Brain microvascular endothelial cell (primary cell): ENCODE data around the gene SSBP2.
"Not testable (repeated sequence)": the region's sequence is repeated elsewhere in the genome, so short reads cannot be mapped to it uniquely, and the experiment has no call there.

Experiments used
- DNase-seq: peaks from one replicate; pipeline ENCODE4 v3.0.0-alpha.2; 2020
- H3K27ac ChIP-seq: fragments of 250-450 bp; sonication (Bioruptor Pico); 2 replicates; pipeline ENCODE4 v1.5.1; 2020; ENCODE audit warnings: mild to moderate bottlenecking, moderate library complexity
- H3K27me3 ChIP-seq: fragments of 250-450 bp; sonication (Bioruptor Pico); replicated peaks from 2 replicates; pipeline ENCODE4 v1.5.1; 2020; ENCODE audit warnings: mild to moderate bottlenecking
- H3K36me3 ChIP-seq: fragments of 250-450 bp; sonication (Bioruptor Pico); replicated peaks from 2 replicates; pipeline ENCODE4 v1.5.1; 2020; ENCODE audit warnings: mild to moderate bottlenecking
- H3K4me3 ChIP-seq: 2 replicates; pipeline ENCODE4 v1.5.1; 2011; ENCODE audit warnings: low read depth, mild to moderate bottlenecking, control low read depth, low read length, moderate library complexity
- CTCF ChIP-seq: IDR thresholded peaks from 2 replicates; pipeline ENCODE4 v1.5.1; 2011; ENCODE audit warnings: low read depth, mild to moderate bottlenecking, moderate library complexity, low read length, control low read depth, inconsistent platforms; ENCODE audit errors: missing control alignments
- in situ Hi-C: cut with HindIII; loops from 2 replicates; pipeline ENCODE4 v1.10.0; 2017; ENCODE audit warnings: low sequenced_read_pairs, low pct_ligation_motif_present

SSBP2 gene

GRCh38 chr5:81717860-81718259 lies 33.0 kb downstream of the SSBP2 start:
- no peak overlapping the region for H3K4me3 ChIP-seq
- DNase-seq = peak; percentile 24
- no peaks in the 10 kb centered on the region for H3K27me3 ChIP-seq
- H3K27ac ChIP-seq = no peak overlapping the region
- no peak for TF ChIP-seq CTCF
- in situ Hi-C loops = no loop called here
- H3K36me3 ChIP-seq = no peaks in the 10 kb centered on the region

- Histone ChIP-seq H3K4me3 (no peak overlapping the region), H3K36me3 (no peaks in the 10 kb centered on the region), H3K27ac (no peak overlapping the region), H3K27me3 (no peaks in the 10 kb centered on the region)
- DNase-seq = no peak
- in situ Hi-C loops = no loop called here
- no peak for TF ChIP-seq CTCF
These were observed 33.7 kb downstream of the SSBP2 start for GRCh38 chr5:81717226-81717625.

GRCh38 chr5:81714076-81714475 lies 36.8 kb downstream of the SSBP2 start:
- H3K4me3 ChIP-seq, DNase-seq, in situ Hi-C loops, H3K27me3 ChIP-seq, H3K27ac ChIP-seq, H3K36me3 ChIP-seq: not testable (repeated sequence)

GRCh38 chr5:81708889-81709288 lies 42.0 kb downstream of the SSBP2 start:
- TF ChIP-seq CTCF = no peak
- in situ Hi-C loops = no loop called here
- DNase-seq = no peak

GRCh38 chr5:81703840-81704239 lies 47.1 kb downstream of the SSBP2 start:
- Histone ChIP-seq H3K36me3 (no peaks in the 10 kb centered on the region), H3K4me3 (no peak overlapping the region), H3K27me3 (no peaks in the 10 kb centered on the region), H3K27ac (no peak overlapping the region)
- no peak for TF ChIP-seq CTCF
- in situ Hi-C loops = no loop called here
- DNase-seq = no peak

More at GRCh38 chr5:81708889-81709288, 42.0 kb downstream of the SSBP2 start:
- H3K27me3 ChIP-seq = no peaks in the 10 kb centered on the region
- H3K36me3 ChIP-seq = no peaks in the 10 kb centered on the region
- H3K4me3 ChIP-seq = no peak overlapping the region
- no peak overlapping the region for H3K27ac ChIP-seq

GRCh38 chr5:81700166-81700565 lies 50.7 kb downstream of the SSBP2 start:
- DNase-seq = no peak
- Histone ChIP-seq H3K27me3 (no peaks in the 10 kb centered on the region), H3K27ac (no peak overlapping the region), H3K4me3 (no peak overlapping the region), H3K36me3 (no peaks in the 10 kb centered on the region)
- TF ChIP-seq CTCF = no peak
- in situ Hi-C loops = no loop called here
